GM21723 (cell line): ENCODE results near the gene PSORS1C1.
"Not testable (repeated sequence)": the region's sequence is repeated elsewhere in the genome, so short reads cannot be mapped to it uniquely, and the experiment has no call there.

ENCODE experiments used
- ATAC-seq: cut with Tn5 transposase; IDR thresholded peaks from one replicate; pipeline ENCODE4 v1.9.1; 2021; ENCODE audit warnings: mild to moderate bottlenecking, moderate library complexity; ENCODE audit not compliant: unreplicated experiment

PSORS1C1 gene

DNA sequence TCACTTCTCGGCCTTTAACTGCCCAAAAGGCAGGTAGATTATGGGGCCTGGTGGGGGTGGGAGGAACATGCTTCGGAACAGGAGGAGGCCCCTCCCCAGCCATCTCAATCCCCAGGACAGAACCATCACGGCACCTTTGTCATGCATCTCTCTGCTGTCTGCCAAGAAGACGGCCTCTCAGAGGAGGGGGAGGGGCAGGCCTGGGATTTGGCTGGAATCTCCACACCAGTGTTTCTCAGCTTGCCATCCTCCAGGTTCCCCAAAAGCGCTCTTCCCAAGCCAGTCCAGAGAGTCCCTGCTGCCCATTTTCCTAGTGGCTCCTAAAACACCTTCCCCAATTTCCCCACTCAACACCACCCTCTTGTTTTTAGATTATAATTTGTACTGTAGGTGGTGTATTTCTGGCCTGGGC is 58.4 kb downstream of the PSORS1C1 start:
- ATAC-seq, result no peak

DNA sequence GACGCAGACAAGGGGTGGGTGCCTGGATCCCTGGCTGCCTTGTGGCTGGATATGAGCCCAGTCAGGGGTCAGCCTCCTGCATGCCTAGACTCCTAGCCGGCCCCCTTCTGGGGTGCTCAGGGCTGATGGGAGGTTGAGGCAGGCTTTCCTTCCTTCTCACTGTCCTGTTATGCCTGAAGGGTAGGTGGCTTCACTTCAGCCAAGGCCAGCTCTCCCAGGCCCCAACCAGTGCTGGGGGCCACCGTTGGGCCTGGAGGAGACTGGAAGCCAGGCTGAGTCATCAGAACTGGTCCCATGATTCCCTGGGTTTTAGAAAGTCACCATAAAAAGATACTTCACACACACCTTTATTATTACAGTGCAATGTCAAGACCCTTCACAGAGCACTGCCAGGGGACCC is 58.8 kb downstream of the PSORS1C1 start:
- no peak for ATAC-seq

DNA sequence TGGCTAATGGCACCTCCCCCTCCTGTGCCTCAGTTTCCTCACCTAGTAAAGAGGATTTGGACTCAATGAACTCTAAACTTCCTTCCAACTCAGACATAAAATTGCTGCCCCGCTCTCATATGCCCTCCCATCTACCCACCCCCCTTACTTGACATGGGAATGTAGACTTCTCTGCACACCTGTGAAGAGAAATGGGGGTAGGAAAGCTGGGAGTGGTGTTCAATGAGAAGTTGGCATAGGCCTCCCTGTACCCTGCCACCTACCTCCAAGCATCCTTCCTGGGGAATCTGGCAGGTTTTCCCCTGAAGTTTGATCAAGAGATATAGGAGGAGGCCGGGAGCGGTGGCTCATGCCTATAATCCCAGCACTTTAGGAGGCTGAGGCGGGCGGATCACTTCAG is 59.8 kb downstream of the PSORS1C1 start:
- ATAC-seq, result no peak

DNA sequence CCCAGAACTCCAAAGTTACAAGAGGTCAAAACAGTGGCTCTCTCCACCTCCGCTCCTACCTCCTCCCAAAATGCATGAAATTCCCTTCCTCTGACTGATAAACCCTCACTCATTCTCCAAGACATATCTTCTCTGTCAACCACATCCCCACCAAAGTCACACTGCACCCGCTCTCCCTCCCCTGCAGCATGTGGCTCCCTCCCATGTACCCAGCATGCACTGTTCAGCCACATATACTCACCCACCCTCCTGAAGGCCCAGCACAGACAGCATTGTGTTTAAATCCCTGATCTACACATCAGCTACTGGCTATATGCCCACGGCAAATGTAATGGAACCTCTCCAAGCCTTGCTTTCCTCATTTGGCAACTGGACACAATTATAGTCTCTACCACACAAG is 61.4 kb downstream of the PSORS1C1 start:
- no peak for ATAC-seq

DNA sequence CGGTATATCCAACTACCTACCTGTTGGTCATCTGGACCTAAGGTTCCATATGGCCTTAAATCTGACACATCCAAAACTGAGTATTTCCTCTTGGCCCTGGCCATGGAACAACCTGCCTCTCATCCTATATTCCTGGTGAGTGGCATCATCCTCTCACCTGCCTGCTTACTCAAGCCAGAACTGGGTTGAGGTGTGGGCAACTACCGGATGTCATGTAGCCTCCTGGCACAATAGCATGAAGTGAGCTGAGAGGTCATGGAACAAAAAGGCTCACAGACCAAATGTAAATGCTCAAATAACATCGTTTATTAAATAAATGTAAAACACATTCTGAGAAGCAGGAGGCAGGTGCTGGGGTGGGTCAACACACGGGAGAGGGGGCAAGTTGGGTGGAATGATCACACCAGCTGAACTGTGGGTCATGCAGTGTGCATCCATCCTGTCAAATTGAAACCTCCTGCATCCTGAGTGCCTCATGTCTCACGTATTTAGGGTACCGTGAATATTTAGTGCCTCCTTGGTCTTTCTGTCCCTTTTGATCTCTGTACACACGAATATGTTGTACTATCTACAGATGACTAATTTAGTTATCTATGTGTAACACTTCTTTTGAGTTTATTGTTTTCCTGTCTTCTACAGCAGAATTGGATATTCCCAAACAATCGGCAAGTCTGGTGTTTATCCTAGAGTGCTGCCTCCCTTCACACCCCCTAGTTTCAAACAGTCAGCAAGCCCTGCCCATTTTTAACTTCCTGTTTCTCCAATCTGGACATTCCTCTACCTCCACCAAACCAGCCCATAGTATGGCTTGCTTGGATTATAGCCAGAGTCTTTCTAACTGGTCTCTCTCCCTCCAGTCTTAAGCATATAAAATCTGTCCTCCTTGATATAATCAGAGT is 63.8 kb downstream of the PSORS1C1 start:
- ATAC-seq, result no peak

DNA sequence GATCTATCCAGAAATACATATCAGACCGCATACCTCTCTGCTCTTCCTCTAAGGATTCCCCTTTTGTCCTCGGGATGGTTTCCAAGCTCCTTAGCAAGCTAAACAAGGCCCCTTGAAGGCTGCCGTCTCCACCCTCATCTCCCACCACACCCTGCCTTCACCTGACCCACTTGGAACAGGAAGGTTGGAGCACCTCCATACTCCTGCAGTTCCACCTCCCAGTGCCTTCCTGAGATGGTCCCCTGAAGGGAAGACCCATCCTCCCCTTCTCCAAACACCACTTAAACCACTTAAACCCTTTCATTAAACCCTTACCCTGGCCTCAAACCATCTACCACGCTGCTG is 64.4 kb downstream of the PSORS1C1 start:
- ATAC-seq, result no peak

DNA sequence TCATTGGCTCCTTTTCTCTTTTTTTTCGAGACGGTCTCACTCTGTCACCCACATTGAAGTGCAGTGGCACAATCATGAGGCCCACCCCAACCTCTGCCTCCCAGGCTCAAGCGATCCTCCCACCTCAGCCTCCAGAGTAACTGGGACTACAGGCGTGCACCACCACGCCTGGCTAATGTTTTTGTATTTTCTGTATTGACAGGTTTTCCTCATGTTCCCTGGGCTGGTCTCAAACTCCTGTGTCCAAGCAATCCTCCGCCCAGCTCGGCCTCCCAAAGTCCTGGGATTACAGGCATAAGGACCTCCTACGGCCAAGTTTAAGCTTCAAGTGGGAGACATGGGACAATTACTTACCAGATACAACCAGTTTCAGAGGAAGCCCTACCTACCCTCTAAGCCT is 65.3 kb downstream of the PSORS1C1 start:
- ATAC-seq, result no peak

DNA sequence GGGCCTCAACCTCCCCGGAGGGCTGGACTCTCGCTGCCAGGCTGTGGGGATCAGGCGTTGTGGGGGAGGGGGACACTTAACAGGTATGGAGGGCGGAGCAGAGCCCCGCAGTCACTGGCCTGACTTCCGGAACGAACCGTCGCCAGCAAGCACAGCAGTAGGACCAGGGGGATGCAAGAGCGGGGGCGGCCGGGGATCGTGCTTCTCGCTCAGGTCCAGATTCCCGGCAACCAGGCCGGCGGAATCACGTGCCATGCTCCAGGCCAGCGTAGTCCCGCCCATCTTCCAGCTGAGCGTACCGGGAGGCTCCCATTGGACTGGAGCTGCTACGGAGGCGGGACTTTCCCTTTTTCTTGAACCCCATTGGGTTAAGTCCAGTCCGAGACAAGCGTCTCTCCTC is 65.9 kb downstream of the PSORS1C1 start:
- ATAC-seq, result no peak

DNA sequence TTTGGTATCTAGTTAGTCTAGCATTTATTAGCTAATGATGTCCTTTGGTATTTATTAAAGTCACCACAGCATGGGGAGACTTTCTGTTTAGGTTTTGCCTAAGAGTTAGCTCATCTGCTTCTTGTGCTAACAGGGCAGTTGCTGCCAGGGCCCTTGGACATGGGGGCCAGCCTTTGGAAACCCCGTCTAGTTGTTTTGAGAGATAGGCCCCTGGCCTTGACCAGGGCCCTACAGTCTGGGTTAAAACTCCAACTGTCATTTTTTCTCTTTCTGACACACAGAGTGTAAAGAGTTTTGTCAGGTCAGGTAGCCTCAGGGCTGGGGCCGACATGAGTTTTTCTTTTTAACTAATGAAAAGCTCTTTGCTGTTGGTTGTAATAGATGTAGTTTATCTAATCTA is 68.7 kb downstream of the PSORS1C1 start:
- not testable (repeated sequence) for ATAC-seq

DNA sequence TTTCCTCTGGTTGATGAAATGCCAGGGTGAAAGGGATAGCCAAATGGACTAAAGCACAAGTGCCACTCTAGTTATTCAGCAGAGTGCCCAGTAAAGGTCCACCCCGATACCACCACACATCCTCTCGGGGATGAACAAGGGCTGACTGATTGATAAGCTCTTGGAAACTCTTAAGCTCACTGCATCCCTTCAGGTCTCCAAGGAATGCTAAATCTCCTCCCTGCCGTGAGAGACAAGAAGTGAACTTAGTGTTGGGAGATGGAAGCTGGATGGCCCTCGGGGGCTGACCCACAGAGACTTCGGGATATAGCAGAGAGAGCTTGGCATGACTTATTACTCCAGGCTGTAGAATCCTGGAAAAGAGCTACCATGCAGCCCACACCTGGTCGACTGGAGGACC is 69.3 kb downstream of the PSORS1C1 start:
- ATAC-seq, result not testable (repeated sequence)

DNA sequence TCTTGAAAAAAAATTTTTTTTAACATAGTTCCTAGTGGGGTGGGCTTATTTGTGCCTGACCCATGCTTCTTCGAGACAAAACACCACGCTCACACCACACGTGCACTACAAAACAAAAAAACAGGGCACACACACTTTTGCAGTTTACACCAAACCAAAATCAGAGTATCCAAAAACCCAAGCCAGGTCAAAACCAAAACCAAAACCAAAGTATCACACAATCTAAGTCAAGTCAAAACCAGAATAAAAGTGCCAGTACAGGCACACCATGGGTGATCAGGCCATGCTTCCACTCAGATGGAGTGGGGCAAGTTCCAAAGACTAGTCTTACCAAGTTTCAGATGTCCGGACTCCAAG is 71.1 kb downstream of the PSORS1C1 start:
- not testable (repeated sequence) for ATAC-seq

DNA sequence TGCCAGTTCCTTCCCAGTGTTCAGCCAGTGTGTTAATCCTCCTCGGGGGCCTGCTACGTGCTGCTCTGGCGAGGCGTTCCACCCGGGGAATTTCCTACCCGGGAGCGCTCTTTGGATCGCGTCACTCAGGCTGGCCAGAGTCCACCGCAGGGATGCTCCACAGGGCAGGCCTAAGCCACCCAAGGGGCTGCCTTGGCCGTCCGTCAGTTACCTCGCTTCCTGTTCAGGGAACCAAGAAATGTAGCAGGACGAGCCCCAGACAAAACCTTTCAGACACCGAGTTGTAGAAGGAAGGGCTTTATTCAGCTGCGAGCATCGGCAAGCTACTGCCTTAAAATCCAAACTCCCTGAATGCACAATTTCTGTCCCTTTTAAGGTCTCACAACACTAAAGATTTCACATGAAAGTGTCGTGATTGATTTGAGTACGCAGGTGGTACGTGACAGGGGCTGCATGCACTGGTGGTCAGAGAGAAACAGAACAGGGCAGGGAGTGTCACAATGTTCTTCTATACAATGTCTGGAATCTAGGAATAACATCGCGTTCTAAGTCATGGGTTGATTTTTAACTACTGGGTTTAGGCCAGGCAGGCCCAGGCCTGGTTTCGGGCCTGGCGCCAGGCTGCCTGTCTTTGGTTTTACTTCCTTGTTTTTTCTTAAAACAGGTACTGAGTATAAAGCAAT is 71.6 kb downstream of the PSORS1C1 start:
- ATAC-seq, result no peak

DNA sequence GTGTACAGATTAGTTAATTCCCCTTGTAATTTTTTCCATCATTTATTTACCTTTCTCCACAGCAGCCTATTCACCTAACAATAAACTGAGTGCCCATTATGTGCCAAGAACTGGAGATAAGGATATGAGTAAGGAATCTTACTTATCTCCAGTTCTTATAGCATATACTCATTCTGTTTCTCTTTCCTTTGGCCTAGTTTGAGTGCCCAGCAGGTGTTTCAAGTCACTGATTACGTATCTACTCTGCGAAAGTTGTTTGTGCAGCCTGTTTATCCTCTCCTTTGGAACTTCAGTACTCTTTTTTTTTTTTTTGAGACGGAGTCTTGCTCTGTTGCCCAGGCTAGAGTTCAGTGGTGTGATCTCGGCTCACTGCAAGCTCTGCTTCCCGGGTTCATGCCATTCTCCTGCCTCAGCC is 73.2 kb downstream of the PSORS1C1 start:
- no peak for ATAC-seq

DNA sequence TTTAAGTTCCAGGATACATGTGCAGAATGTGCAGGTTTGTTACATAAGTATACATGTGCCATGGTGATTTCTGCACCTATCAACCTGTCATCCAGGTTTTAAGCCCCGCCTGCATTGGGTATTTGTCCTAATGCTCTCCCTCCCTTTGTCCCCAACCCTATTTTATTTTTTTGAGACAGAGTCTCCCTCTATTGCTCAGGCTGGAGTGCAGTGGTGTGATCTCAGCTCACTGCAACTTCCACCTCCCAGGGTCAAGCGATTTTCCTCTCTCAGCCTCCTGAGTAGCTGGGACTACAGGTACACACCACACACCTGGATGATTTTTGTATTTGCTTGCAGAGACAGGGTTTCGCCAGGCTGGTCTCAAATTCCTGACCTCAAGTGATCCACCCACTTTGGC is 74.6 kb downstream of the PSORS1C1 start:
- not testable (repeated sequence) for ATAC-seq
